SK-N-MC (cell line): ENCODE results near the gene GNG4.
"Not testable (repeated sequence)": the region's sequence is repeated elsewhere in the genome, so short reads cannot be mapped to it uniquely, and the experiment has no call there.

Experiments used
- DNase-seq: peaks from one replicate; pipeline ENCODE4 v3.0.0-alpha.2; 2011; ENCODE audit warnings: low read depth, low spot score
- H3K27ac ChIP-seq: fragments of 200-600 bp; sonication (generic); 2 replicates; pipeline ENCODE4 v1.5.1; 2016; ENCODE audit warnings: mixed run types
- H3K36me3 ChIP-seq: fragments of 200-600 bp; sonication (generic); 2 replicates; pipeline ENCODE4 v1.6.1; 2017; ENCODE audit warnings: antibody characterized with exemption, low read length, mixed read lengths; ENCODE audit not compliant: insufficient read depth
- H3K4me3 ChIP-seq: fragments of 200-600 bp; sonication (generic); 2 replicates; pipeline ENCODE4 v1.5.1; 2016
- H3K9ac ChIP-seq: fragments of 200-600 bp; sonication (generic); 2 replicates; pipeline ENCODE4 v1.8.0; 2017; ENCODE audit warnings: mixed run types, mixed read lengths; ENCODE audit not compliant: insufficient read length
- H3K9me3 ChIP-seq: fragments of 200-600 bp; sonication (generic); 2 replicates; pipeline ENCODE4 v1.6.1; 2017; ENCODE audit warnings: low read depth, mild to moderate bottlenecking, antibody characterized with exemption, low read length, moderate library complexity, mixed read lengths
- EZH2 ChIP-seq: fragments of 200-600 bp; sonication (generic); IDR thresholded peaks from one replicate; pipeline ENCODE4 v1.6.1; 2017; ENCODE audit warnings: antibody characterized with exemption
- FOXP2 ChIP-seq: optimal IDR thresholded peaks from 2 replicates; pipeline ENCODE3; 2011; ENCODE audit warnings: mild to moderate bottlenecking, moderate library complexity; ENCODE audit not compliant: insufficient read depth; ENCODE audit errors: extremely low read length, control extremely low read depth
- POLR2AphosphoS5 ChIP-seq: IDR thresholded peaks from 2 replicates; pipeline ENCODE4 v1.6.1; 2012; ENCODE audit warnings: mild to moderate bottlenecking, low read depth, low read length, borderline replicate concordance

The GNG4 gene

DNA sequence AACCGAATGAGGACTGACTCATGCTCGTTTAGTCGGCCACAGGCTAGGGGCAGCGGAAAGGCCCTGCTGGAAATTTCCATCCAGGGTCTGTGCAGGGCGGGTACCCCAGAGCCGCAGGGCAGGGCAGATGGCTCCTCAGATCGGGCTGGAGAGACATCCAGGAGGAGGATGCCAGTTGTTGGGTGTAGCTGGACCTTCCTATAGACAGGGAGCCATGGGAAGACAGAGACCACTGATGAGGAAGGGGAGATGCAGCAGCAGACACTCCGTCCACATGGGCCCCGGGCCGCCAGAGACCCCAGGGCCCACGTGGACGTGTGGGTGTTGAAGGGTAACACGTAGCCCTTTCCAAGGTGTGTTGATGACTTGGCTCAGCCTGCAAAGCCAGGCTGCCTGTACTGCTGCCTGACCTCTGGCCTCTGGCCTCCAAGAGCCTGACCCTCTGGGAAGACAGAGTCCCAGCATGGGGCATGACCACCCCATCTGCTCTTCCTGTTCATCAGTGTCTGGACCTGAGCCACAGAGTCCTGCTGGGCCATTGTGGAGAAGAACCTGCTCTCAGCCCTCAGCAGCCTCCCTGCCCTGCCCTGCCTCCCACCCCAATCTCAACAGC is 4.8 kb downstream of the GNG4 start:
- no peak for DNase-seq
- TF ChIP-seq FOXP2, result no peak
- TF ChIP-seq EZH2, result no peak
- no peak for TF ChIP-seq POLR2AphosphoS5
- no peaks in the 10 kb centered on the region for H3K36me3 ChIP-seq
- no peaks in the 10 kb centered on the region for H3K9me3 ChIP-seq
- H3K27ac ChIP-seq, result no peak overlapping the region
- no peak overlapping the region for H3K9ac ChIP-seq
- H3K4me3 ChIP-seq, result no peak overlapping the region

DNA sequence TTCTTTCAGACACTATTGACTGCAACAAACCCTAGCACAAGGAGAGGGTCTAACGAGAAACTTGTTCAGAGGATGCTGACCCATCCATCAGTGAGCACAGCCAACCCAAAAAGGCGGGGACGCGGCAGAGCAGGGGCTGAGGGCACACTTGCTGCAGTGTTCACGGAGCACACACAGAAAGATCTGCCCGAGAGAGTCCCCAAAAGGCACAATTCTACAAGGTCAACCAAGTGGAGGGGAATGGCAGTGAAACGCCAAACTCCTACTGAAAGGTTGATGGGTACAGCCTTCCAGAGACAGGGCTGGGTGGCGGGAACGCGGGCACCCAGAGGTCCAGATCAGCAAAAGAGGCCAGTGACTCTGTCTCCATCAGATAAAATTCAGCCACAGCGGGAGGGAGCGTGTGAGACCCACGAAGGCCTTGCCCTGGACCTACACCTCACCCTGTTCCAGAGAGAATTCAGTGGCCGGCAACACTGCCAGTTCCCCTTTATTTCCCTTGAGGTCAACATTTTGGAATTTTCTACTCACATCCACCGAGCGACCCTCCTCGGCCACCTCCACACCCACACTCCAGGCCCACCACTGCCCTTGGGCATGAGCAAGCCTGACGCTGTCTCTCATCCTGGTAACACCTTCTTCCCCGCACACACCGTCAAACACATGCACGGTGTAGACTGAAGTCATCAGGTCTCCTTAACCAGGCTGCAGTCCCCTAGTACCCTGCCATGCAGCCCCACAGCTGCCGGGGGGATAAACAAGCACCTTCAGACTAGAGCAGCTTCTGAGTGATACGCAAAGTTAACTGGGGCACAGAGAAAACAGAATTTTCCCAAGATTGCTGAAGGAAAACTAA is 5.5 kb downstream of the GNG4 start:
- DNase-seq, result no peak
- TF ChIP-seq POLR2AphosphoS5, result no peak
- TF ChIP-seq EZH2, result no peak
- H3K4me3 ChIP-seq, result no peak overlapping the region
- H3K36me3 ChIP-seq, result no peaks in the 10 kb centered on the region
- H3K9me3 ChIP-seq, result no peaks in the 10 kb centered on the region
- H3K9ac ChIP-seq, result no peak overlapping the region
- H3K27ac ChIP-seq, result no peak overlapping the region

DNA sequence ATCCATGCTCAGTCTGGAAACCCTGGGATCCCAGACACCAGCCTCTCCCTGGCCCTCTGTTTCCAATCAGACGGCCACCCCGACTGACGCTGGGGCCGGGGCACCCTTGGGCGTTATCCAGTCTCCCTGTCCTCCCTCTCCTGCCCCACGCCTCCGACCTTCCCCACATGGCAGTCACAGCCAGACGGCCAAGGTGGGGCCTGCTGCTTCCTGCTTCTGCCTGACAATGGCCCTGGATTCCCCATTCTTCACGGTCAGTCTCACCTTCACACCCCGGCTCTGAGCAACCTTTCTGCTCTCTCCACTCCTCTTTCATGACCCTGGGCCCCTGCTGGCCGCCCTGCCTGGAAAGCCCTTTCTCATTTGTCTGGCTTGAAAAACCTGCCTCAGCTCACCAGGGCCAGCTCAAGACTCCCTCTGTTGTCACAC is 6.6 kb downstream of the GNG4 start:
- TF ChIP-seq EZH2, result no peak
- no peak for TF ChIP-seq FOXP2
- no peak for TF ChIP-seq POLR2AphosphoS5
- no peak for DNase-seq
- Histone ChIP-seq H3K4me3 (no peak overlapping the region), H3K9me3 (no peaks in the 10 kb centered on the region), H3K36me3 (no peaks in the 10 kb centered on the region), H3K27ac (no peak overlapping the region), H3K9ac (no peak overlapping the region)

DNA sequence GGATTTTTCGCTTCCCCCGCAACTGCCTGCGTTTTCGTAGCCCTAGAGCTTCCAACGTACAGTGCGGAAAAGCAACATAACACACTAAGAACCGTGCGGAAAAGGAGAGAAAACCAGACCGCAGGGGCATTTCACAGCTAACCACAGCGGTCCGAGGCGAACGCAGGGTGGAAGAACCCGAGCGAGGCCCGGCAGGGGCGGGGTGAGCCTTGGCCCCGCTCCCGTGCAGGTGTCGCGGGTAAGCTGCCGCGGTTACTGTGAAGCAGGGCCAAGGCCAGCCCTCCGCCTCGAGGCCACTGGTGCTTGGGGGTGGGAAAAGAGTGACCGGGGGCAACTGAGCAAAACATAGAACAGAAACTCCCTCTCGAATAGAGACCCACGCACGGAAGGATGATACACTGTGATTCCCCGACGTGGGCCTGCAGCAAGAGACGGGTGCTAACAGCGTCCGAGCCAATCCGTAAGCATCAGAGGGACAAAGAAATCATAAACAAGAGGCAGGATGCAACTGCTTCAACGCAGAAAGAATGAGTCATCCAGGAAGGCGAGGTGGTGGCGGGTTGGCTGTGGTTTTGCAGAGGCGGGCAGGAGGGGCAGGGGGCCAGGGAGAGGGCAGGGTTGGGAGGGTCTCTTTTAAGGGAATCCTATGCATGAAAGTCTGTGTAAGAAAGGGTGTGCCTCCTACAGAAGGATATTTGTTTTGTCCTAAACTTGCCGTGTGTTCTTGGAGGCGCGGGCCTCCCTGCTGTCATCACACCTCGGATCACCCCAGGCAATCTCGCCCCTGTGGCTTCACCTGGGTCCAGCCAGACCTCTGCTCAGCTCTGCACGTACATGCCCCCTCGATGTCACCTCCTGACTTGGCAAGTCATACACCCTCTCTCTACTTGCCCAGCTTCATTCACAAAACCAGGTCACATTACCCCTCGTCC is 7.3 kb downstream of the GNG4 start:
- Histone ChIP-seq H3K27ac (no peak overlapping the region), H3K4me3 (no peak overlapping the region), H3K9me3 (no peaks in the 10 kb centered on the region), H3K36me3 (no peaks in the 10 kb centered on the region), H3K9ac (no peak overlapping the region)
- TF ChIP-seq EZH2, result no peak
- TF ChIP-seq POLR2AphosphoS5, result no peak
- no peak for TF ChIP-seq FOXP2
- DNase-seq, result no peak

DNA sequence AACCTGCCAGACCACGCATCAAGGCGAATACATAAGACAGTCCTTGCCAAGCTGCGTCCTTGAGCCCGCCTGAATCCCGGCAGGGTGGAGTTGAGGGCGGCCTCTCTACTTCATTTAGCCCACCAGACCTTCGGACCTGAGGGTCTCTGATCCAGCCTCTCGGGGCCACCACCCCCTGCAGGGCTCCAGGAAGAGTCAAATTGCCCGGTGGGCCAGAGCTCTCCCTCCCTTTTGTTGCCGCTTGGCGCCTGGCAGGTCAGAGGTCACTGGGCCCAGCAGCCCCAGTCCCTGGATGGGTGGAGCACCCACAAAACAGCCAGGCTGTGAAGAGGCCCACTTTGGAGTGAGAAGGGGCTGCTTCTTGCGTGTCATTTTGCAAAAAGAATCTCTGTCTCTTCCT is 9.0 kb downstream of the GNG4 start:
- TF ChIP-seq FOXP2, result no peak
- TF ChIP-seq EZH2, result no peak
- no peak for TF ChIP-seq POLR2AphosphoS5
- H3K9ac ChIP-seq, result no peak overlapping the region
- H3K36me3 ChIP-seq, result no peaks in the 10 kb centered on the region
- DNase-seq, result no peak
- no peak overlapping the region for H3K4me3 ChIP-seq
- no peaks in the 10 kb centered on the region for H3K9me3 ChIP-seq
- no peak overlapping the region for H3K27ac ChIP-seq

DNA sequence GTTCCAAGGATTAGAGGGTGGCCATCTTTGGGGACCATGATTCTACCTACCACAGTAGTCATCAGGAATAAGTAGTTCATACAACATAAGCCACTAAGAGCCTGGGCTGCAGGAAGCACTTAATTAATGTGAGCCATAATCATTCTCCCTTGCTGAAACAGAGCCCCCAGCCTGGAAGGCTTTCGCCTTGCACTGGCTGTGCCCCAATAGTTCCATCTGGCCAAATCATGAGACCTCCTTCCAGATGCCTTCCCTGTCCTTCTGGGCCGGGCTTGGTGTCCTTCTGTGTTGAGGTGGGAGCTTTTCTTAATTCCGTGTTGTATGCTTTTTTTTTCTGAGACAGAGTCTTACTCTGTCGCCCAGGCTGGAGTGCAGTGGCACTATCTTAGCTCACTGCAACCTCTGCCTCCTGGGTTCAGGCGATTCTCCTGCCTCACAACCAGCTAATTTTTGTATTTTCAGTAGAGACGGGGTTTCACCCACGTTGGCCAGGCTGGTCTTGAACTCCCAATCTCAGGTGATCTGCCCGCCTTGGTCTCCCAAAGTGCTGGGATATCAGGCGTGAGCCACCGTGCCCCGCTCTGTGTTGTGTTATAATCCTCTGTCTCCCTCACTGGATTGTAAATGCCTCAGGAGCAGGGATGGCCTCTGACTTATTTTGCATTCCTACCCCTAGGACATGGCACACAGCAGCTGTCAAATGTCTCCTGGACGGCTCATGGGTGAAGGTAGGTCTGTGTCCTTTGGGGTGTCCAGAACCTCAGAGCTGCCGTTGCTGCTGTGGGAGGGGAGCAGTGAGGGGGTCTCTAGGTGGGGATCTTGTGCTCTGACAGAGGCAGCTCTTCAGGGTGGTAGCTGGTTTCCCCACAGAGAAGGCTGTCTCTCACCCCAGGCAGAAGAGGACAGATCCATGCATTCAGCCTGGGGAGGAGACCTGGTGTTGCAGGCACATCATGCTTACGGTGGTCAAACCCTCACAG is 10.1 kb downstream of the GNG4 start:
- no peak for DNase-seq
- TF ChIP-seq POLR2AphosphoS5, result no peak
- no peak for TF ChIP-seq FOXP2
- TF ChIP-seq EZH2, result no peak
- H3K36me3 ChIP-seq, result no peaks in the 10 kb centered on the region
- H3K27ac ChIP-seq, result no peak overlapping the region
- H3K9ac ChIP-seq, result no peak overlapping the region
- no peaks in the 10 kb centered on the region for H3K9me3 ChIP-seq
- no peak overlapping the region for H3K4me3 ChIP-seq

DNA sequence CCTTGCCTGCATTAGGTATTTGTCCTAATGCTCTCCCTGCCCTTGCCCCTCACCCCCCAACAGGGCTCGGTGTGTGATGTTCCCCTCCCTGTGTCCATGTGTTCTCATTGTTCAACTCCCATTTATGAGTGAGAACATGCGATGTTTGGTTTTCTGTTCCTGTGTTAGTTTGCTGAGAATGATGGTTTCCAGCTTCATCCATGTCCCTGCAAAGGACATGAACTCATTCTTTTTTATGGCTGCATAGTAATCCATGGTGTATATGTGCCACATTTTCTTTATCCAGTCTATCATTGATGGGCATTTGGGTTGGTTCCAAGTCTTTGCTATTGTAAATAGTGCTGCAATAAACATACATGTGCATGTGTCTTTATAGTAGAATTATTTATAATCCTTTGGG is 11.0 kb downstream of the GNG4 start:
- H3K9me3 ChIP-seq, H3K9ac ChIP-seq, H3K4me3 ChIP-seq, H3K27ac ChIP-seq, DNase-seq, H3K36me3 ChIP-seq: not testable (repeated sequence)
